Stomach (tissue), 4 donors: Measurements from ENCODE around the gene TRAF3IP1.

Source experiments
- EP300 ChIP-seq: sonication (generic); formaldehyde crosslinking; IDR thresholded peaks from one replicate; pipeline ENCODE4 v1.6.1; 2017; ENCODE audit warnings: antibody characterized with exemption
- POLR2A ChIP-seq, 4 donors: fragments of 450-650 bp; IDR thresholded peaks; one replicate each; pipeline ENCODE4 v1.6.1; 2016; ENCODE audit warnings: antibody characterized with exemption in 4 of 4, control low read depth in 2 of 4, mild to moderate bottlenecking in 1 of 4, moderate library complexity in 1 of 4
- TF ChIP-seq, protein P1 (sequence below), 7 experiments: fragments of 450-650 bp in 4 of 7; fragments of 200-600 bp in 3 of 7; sonication (generic) in 3 of 7; IDR thresholded peaks; one replicate each; pipeline ENCODE4 v1.5.1; 2016 to 2019; ENCODE audit warnings: antibody characterized with exemption in 7 of 7, control low read depth in 2 of 7, mild to moderate bottlenecking in 1 of 7

DNA sequence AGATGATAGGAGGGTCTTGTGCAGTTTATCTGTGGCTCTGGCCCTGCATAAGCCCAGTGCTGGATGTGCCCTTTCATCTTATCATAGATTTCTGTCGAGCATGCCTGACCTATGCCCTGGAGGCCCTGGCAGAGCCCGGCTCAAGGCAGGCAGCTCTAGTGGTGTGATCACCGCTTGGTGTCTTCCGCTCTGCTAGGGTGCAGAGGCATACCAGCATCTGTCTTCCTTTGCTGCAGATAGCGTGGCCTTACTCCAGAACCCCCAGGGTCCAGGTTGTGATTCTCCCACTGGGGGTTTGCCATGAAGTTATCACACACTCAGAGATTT, 13.7 kb upstream of the TRAF3IP1 start:
- TF ChIP-seq, protein P1, sequence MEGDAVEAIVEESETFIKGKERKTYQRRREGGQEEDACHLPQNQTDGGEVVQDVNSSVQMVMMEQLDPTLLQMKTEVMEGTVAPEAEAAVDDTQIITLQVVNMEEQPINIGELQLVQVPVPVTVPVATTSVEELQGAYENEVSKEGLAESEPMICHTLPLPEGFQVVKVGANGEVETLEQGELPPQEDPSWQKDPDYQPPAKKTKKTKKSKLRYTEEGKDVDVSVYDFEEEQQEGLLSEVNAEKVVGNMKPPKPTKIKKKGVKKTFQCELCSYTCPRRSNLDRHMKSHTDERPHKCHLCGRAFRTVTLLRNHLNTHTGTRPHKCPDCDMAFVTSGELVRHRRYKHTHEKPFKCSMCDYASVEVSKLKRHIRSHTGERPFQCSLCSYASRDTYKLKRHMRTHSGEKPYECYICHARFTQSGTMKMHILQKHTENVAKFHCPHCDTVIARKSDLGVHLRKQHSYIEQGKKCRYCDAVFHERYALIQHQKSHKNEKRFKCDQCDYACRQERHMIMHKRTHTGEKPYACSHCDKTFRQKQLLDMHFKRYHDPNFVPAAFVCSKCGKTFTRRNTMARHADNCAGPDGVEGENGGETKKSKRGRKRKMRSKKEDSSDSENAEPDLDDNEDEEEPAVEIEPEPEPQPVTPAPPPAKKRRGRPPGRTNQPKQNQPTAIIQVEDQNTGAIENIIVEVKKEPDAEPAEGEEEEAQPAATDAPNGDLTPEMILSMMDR (IDR thresholded peaks at IDR 0.05), result no peak
- no peak for TF ChIP-seq EP300
- TF ChIP-seq POLR2A (IDR thresholded peaks at IDR 0.05), result no peak
